DND-41 (cell line): ENCODE results near the gene ADD2.
A peak's percentile ranks its signal among the peaks of the same experiment; 100 is the strongest.

Experiments
- ATAC-seq: fragments of 200-7000 bp; cut with Tn5 transposase; 3 replicates; pipeline ENCODE4 v1.9.1; 2021; ENCODE audit warnings: low read depth; ENCODE audit not compliant: insufficient read depth
- DNase-seq: peaks from one replicate; pipeline ENCODE4 v3.0.0-alpha.2; 2020
- H2AFZ ChIP-seq: 2 replicates; pipeline ENCODE4 v1.6.0; 2012; ENCODE audit warnings: low read depth, low read length
- H3K27ac ChIP-seq: 2 replicates; pipeline ENCODE4 v1.5.1; 2012; ENCODE audit warnings: low read length, inconsistent platforms
- H3K27me3 ChIP-seq: fragments of 200-600 bp; sonication (generic); 2 replicates; pipeline ENCODE4 v1.6.0; 2012; ENCODE audit warnings: low read length, mild to moderate bottlenecking, inconsistent platforms; ENCODE audit not compliant: insufficient read depth, poor library complexity
- H3K36me3 ChIP-seq: 2 replicates; pipeline ENCODE4 v1.5.1; 2012; ENCODE audit warnings: low read length, inconsistent platforms; ENCODE audit not compliant: insufficient read depth
- H3K4me1 ChIP-seq: 2 replicates; pipeline ENCODE4 v1.5.1; 2012; ENCODE audit warnings: mild to moderate bottlenecking, low read length; ENCODE audit not compliant: insufficient read depth
- H3K4me2 ChIP-seq: 2 replicates; pipeline ENCODE4 v1.6.0; 2012; ENCODE audit warnings: mild to moderate bottlenecking, moderate library complexity, low read length, inconsistent platforms; ENCODE audit not compliant: insufficient read depth
- H3K4me3 ChIP-seq, 2 experiments: fragments of 200-600 bp in 1 of 2; shearing (Covaris generic) in 1 of 2; 2 replicates each; pipeline ENCODE4 v1.5.1; 2012 to 2016; ENCODE audit warnings: inconsistent platforms in 2 of 2, low read length in 2 of 2, mild to moderate bottlenecking in 2 of 2, low read depth in 1 of 2, moderate library complexity in 1 of 2
- H3K79me2 ChIP-seq: 2 replicates; pipeline ENCODE4 v1.6.0; 2012; ENCODE audit warnings: low read length, inconsistent platforms; ENCODE audit not compliant: insufficient read depth
- H3K9ac ChIP-seq: 2 replicates; pipeline ENCODE4 v1.6.0; 2012; ENCODE audit warnings: low read depth, mild to moderate bottlenecking, inconsistent platforms, low read length, moderate library complexity
- H3K9me3 ChIP-seq: 2 replicates; pipeline ENCODE4 v1.5.1; 2012; ENCODE audit warnings: low read length, moderate library complexity, mild to moderate bottlenecking, inconsistent platforms; ENCODE audit not compliant: insufficient read depth, severe bottlenecking
- H4K20me1 ChIP-seq: 2 replicates; pipeline ENCODE4 v1.6.0; 2012; ENCODE audit warnings: low read length; ENCODE audit not compliant: insufficient read depth
- CTCF ChIP-seq: IDR thresholded peaks from 2 replicates; pipeline ENCODE4 v1.5.1; 2012; ENCODE audit warnings: borderline replicate concordance, low read length, moderate library complexity, mild to moderate bottlenecking; ENCODE audit not compliant: poor library complexity, severe bottlenecking; ENCODE audit errors: extremely low read depth
- EZH2 ChIP-seq: IDR thresholded peaks from 3 replicates; pipeline ENCODE4 v1.6.1; 2012; ENCODE audit warnings: borderline replicate concordance, low read depth, mild to moderate bottlenecking, moderate library complexity, low read length, inconsistent platforms; ENCODE audit not compliant: severe bottlenecking

The ADD2 gene

GRCh38 chr2:70648961-70649360 is 119.0 kb downstream of the ADD2 start:
- no peak overlapping the region for H3K9ac ChIP-seq
- H3K4me1 ChIP-seq = no peaks in the 10 kb centered on the region
- H3K9me3 ChIP-seq = no peaks in the 10 kb centered on the region
- H2AFZ ChIP-seq = no peak overlapping the region
- no peaks in the 10 kb centered on the region for H3K79me2 ChIP-seq
- TF ChIP-seq CTCF = no peak
- TF ChIP-seq EZH2 = no peak
- no peak overlapping the region for H3K4me2 ChIP-seq
- peaks cover 6% of the 10 kb centered on the region for H3K27me3 ChIP-seq
- H3K4me3 ChIP-seq = no peak overlapping the region
- no peak for ATAC-seq
- DNase-seq = no peak
- no peaks in the 10 kb centered on the region for H3K36me3 ChIP-seq
- H3K27ac ChIP-seq = no peak overlapping the region
- no peaks in the 10 kb centered on the region for H4K20me1 ChIP-seq

- H3K4me2 ChIP-seq = no peak overlapping the region
- H4K20me1 ChIP-seq = no peaks in the 10 kb centered on the region
- H3K4me3 ChIP-seq = no peak overlapping the region
- no peak overlapping the region for H3K27ac ChIP-seq
- no peak overlapping the region for H2AFZ ChIP-seq
- no peaks in the 10 kb centered on the region for H3K4me1 ChIP-seq
- TF ChIP-seq CTCF = peak; percentile 100
- no peak for TF ChIP-seq EZH2
- DNase-seq = peak; percentile 83
- ATAC-seq = peak; percentile 98
- no peaks in the 10 kb centered on the region for H3K36me3 ChIP-seq
- H3K27me3 ChIP-seq = peaks cover 6% of the 10 kb centered on the region
- H3K9ac ChIP-seq = no peak overlapping the region
- no peaks in the 10 kb centered on the region for H3K79me2 ChIP-seq
- H3K9me3 ChIP-seq = no peaks in the 10 kb centered on the region
These were observed 120.0 kb downstream of the ADD2 start for GRCh38 chr2:70647873-70648481.

GRCh38 chr2:70646420-70646818 is 121.6 kb downstream of the ADD2 start:
- no peaks in the 10 kb centered on the region for H4K20me1 ChIP-seq
- TF ChIP-seq EZH2 (no peak), CTCF (no peak)
- no peak for ATAC-seq

More at GRCh38 chr2:70646420-70646818, 121.6 kb downstream of the ADD2 start:
- no peak overlapping the region for H3K9ac ChIP-seq
- no peaks in the 10 kb centered on the region for H3K4me1 ChIP-seq
- H3K4me3 ChIP-seq = no peak overlapping the region
- no peaks in the 10 kb centered on the region for H3K36me3 ChIP-seq
- DNase-seq = no peak
- H3K4me2 ChIP-seq = no peak overlapping the region
- no peak overlapping the region for H3K27ac ChIP-seq
- no peaks in the 10 kb centered on the region for H3K79me2 ChIP-seq
- H3K9me3 ChIP-seq = no peaks in the 10 kb centered on the region
- no peak overlapping the region for H2AFZ ChIP-seq
- H3K27me3 ChIP-seq = peaks cover 7% of the 10 kb centered on the region
